Mesenchymal stem cell (in vitro differentiated cells and primary cell): ENCODE data around the gene PTK6.

ENCODE experiments used
- DNase-seq: peaks from one replicate; pipeline ENCODE4 v3.0.0-alpha.2; 2013
- H2AFZ ChIP-seq: one replicate; pipeline ENCODE4 v1.6.1; 2013; ENCODE audit warnings: low read depth, mild to moderate bottlenecking, control low read depth, inconsistent platforms, low read length, moderate library complexity
- H2AK5ac ChIP-seq: 2 replicates; pipeline ENCODE4 v1.6.1; 2013; ENCODE audit warnings: low read length, moderate library complexity, mild to moderate bottlenecking, inconsistent platforms; ENCODE audit not compliant: severe bottlenecking
- H2BK120ac ChIP-seq: one replicate; pipeline ENCODE4 v1.6.1; 2013; ENCODE audit warnings: low read depth, mild to moderate bottlenecking, inconsistent platforms, low read length, moderate library complexity
- H2BK12ac ChIP-seq, 2 experiments: one replicate each; pipeline ENCODE4 v1.6.1; 2013; ENCODE audit warnings: inconsistent platforms in 2 of 2, low read length in 2 of 2, mild to moderate bottlenecking in 2 of 2, moderate library complexity in 2 of 2, control low read depth in 1 of 2
- H2BK15ac ChIP-seq: one replicate; pipeline ENCODE4 v1.6.1; 2013; ENCODE audit warnings: mild to moderate bottlenecking, low read depth, inconsistent platforms; ENCODE audit not compliant: poor library complexity, severe bottlenecking
- H2BK5ac ChIP-seq: 2 replicates; pipeline ENCODE4 v1.6.1; 2013; ENCODE audit warnings: low read depth, mild to moderate bottlenecking, low read length, control low read depth, inconsistent platforms; ENCODE audit not compliant: poor library complexity, severe bottlenecking
- H3K14ac ChIP-seq, 2 experiments: one replicate each; pipeline ENCODE4 v1.6.1; 2013; ENCODE audit warnings: inconsistent platforms in 2 of 2, low read length in 2 of 2, control low read depth in 1 of 2, mild to moderate bottlenecking in 1 of 2, moderate library complexity in 1 of 2
- H3K18ac ChIP-seq, 2 experiments: one replicate each; pipeline ENCODE4 v1.6.1; 2013; ENCODE audit warnings: inconsistent platforms in 2 of 2, low read length in 2 of 2, control low read depth in 1 of 2, low read depth in 1 of 2, mild to moderate bottlenecking in 1 of 2
- H3K23ac ChIP-seq, 2 experiments: one replicate each; pipeline ENCODE4 v1.6.1; 2013; ENCODE audit warnings: inconsistent platforms in 2 of 2, low read length in 2 of 2, mild to moderate bottlenecking in 2 of 2, moderate library complexity in 2 of 2, control low read depth in 1 of 2
- H3K27ac ChIP-seq: 2 replicates; pipeline ENCODE4 v1.5.1; 2013; ENCODE audit warnings: mild to moderate bottlenecking, moderate library complexity, low read length, control low read depth, inconsistent platforms; ENCODE audit not compliant: poor library complexity, severe bottlenecking
- H3K27me3 ChIP-seq, 2 experiments: 2 replicates each; pipeline versions ENCODE4 v1.6.1 to v1.7.0; 2013; ENCODE audit warnings: low read length in 2 of 2, mild to moderate bottlenecking in 2 of 2, moderate library complexity in 2 of 2, control low read depth in 1 of 2, inconsistent platforms in 1 of 2; ENCODE audit not compliant: control insufficient read depth in 1 of 2, insufficient read depth in 1 of 2
- H3K36me3 ChIP-seq, 2 experiments: 2 replicates each; pipeline versions ENCODE4 v1.6.1 to v1.7.0; 2013; ENCODE audit warnings: low read length in 2 of 2, control low read depth in 1 of 2, inconsistent platforms in 1 of 2, low read depth in 1 of 2, mild to moderate bottlenecking in 1 of 2; ENCODE audit not compliant: insufficient read depth in 2 of 2, control insufficient read depth in 1 of 2
- H3K4ac ChIP-seq, 2 experiments: one replicate each; pipeline ENCODE4 v1.6.1; 2013; ENCODE audit warnings: inconsistent platforms in 2 of 2, low read length in 2 of 2, mild to moderate bottlenecking in 2 of 2, moderate library complexity in 2 of 2, control low read depth in 1 of 2, low read depth in 1 of 2
- H3K4me1 ChIP-seq: 2 replicates; pipeline ENCODE4 v1.6.1; 2013; ENCODE audit warnings: low read depth, low read length, control low read depth; ENCODE audit not compliant: control insufficient read depth, insufficient read depth
- H3K4me2 ChIP-seq: 2 replicates; pipeline ENCODE4 v1.6.1; 2013; ENCODE audit warnings: low read length, mild to moderate bottlenecking, inconsistent platforms; ENCODE audit not compliant: poor library complexity, severe bottlenecking
- H3K4me3 ChIP-seq, 2 experiments: 2 replicates each; pipeline versions ENCODE4 v1.5.1 to v1.7.0; 2013; ENCODE audit warnings: low read length in 2 of 2, mild to moderate bottlenecking in 2 of 2, control low read depth in 1 of 2, low read depth in 1 of 2; ENCODE audit not compliant: insufficient read depth in 1 of 2
- H3K79me1 ChIP-seq: replicated peaks from 2 replicates; pipeline ENCODE4 v1.6.1; 2013; ENCODE audit warnings: mild to moderate bottlenecking, control low read depth, low read length, inconsistent platforms; ENCODE audit not compliant: poor library complexity, severe bottlenecking
- H3K9ac ChIP-seq: 2 replicates; pipeline ENCODE4 v1.7.0; 2013; ENCODE audit warnings: mild to moderate bottlenecking, low read length, moderate library complexity
- H3K9me3 ChIP-seq: 2 replicates; pipeline ENCODE4 v1.7.0; 2013; ENCODE audit warnings: mild to moderate bottlenecking, low read length; ENCODE audit not compliant: control insufficient read depth
- H4K8ac ChIP-seq: one replicate; pipeline ENCODE4 v1.6.1; 2013; ENCODE audit warnings: inconsistent platforms, mild to moderate bottlenecking, low read length, moderate library complexity
- H4K91ac ChIP-seq: one replicate; pipeline ENCODE4 v1.6.1; 2013; ENCODE audit warnings: mild to moderate bottlenecking, low read length, inconsistent platforms
- WGBS: methylation state at CpG from one replicate; pipeline ENCODE4 v1.1.7; 2013; ENCODE audit warnings: mixed read lengths; 5-methylcytosine and 5-hydroxymethylcytosine counted together

PTK6 gene

DNA sequence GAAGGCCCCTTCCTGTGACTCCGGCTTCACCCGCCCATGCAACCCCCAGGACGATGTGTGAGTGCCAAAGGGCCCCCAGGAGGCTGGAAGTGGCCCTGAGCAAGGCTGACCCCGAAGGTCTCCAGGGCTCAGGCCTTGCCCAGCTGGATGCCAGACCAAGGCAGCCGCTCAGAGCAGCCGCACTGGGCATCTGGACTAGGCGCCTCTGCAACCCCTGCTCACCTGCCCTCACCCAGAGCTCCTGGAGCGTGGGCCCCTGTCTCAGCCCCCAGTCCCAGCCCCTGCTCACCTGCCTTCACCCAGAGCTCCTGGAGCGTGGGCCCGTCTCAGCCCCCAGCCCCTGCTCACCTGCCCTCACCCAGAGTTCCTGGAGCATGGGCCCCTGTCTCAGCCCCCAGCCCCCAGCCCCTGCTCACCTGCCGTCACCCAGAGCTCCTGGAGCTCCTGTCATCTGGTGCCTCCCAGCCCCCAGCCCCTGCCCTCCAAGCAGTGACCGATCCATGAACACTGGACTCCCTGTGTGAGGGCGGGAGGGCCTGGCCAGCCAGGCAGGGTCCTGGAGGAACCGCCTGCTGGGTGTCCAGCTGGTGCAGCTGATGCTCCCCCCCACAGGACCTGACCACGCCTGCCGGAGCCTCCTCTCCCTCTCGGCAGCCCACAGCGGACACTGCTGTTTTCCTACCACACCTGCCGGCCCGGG lies 9.2 kb upstream of the PTK6 start:
- Histone ChIP-seq H3K4ac (no peak overlapping the region), H3K23ac (no peak overlapping the region), H4K91ac (no peak overlapping the region), H2AK5ac (no peak overlapping the region), H3K18ac (no peak overlapping the region), H2BK5ac (no peak overlapping the region), H2BK15ac (no peak overlapping the region), H3K14ac (no peak overlapping the region), H3K4me2 (no peak overlapping the region), H3K4me1 (peaks cover 15% of the 10 kb centered on the region), H3K9me3 (no peaks in the 10 kb centered on the region), H3K27ac (no peak overlapping the region), H3K79me1 (no peaks in the 10 kb centered on the region), H3K27me3 (peaks cover 11 to 82% of the 10 kb centered on the region in 2 experiments), H3K36me3 (no peaks in the 10 kb centered on the region), H3K9ac (no peak overlapping the region), H3K4me3 (no peak overlapping the region), H2BK120ac (no peak overlapping the region), H2BK12ac (no peak overlapping the region), H2AFZ (no peak overlapping the region), H4K8ac (no peak overlapping the region)
- no peak for DNase-seq
- WGBS: 81% methylated on average over 19 of the region's 20 CpGs

DNA sequence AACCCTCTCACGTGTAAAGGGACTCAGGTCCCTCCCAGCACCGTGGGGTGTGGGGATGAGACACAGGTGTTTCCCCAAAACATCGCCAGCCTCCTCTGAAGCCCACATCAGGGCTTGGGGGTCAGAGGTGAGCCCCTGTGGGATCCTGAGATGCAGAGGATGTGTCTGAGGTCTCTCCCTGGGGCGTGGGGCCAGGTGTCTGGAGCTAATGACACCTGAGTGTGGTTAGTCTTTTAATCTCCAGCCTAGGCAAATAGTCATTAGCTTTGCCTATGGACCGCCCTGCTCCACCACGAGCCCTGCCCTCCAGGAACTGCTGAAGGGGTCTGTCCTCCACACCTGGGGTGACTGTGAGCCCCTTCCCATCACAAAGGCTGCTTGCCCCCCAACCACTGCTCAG lies 8.6 kb upstream of the PTK6 start:
- Histone ChIP-seq H3K27ac (no peak overlapping the region), H2AK5ac (no peak overlapping the region), H3K14ac (no peak overlapping the region), H3K4me1 (peaks cover 16% of the 10 kb centered on the region), H2BK5ac (no peak overlapping the region), H4K91ac (no peak overlapping the region), H3K9me3 (no peaks in the 10 kb centered on the region), H2BK12ac (no peak overlapping the region), H3K18ac (no peak overlapping the region), H3K4ac (no peak overlapping the region), H3K36me3 (no peaks in the 10 kb centered on the region), H2BK120ac (no peak overlapping the region), H2BK15ac (no peak overlapping the region), H2AFZ (no peak overlapping the region), H4K8ac (no peak overlapping the region), H3K9ac (no peak overlapping the region), H3K4me3 (no peak overlapping the region), H3K27me3 (peaks cover 11 to 83% of the 10 kb centered on the region in 2 experiments), H3K4me2 (no peak overlapping the region), H3K23ac (no peak overlapping the region), H3K79me1 (no peaks in the 10 kb centered on the region)
- DNase-seq: no peak
- WGBS: 64% methylated on average over 6 of the region's 6 CpGs

DNA sequence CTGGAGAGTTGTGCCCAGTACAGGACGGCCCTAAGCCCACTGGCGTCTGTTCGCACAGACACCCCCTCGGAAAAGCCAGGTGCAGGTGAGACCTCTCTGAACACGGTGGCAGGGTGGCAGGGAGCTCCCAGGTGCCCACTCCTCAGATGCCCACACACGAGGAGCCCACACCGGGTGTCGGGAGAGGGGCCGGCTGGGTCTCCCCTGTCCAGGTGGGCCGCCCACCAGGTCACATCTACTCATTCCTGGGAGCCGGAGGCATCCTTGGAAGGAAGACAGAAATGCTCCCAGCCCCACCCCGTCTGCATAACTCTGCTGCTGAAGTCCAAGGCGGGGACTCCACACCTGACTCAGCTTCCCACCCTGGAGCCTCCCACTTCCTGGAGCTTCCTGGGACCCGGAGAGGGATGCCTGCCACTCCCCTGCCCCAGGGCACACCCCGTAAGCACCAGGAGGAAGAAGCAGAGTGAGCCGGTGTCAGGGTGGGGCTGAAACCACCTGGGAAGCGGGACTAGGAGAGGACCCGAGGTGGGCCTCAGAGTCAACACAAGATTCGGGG lies 7.9 kb upstream of the PTK6 start:
- Histone ChIP-seq H3K9ac (no peak overlapping the region), H3K14ac (no peak overlapping the region), H2AFZ (no peak overlapping the region), H3K27ac (no peak overlapping the region), H3K18ac (no peak overlapping the region), H3K27me3 (peaks cover 11 to 83% of the 10 kb centered on the region in 2 experiments), H2BK12ac (no peak overlapping the region), H3K4me1 (peaks cover 22% of the 10 kb centered on the region), H2BK5ac (no peak overlapping the region), H4K91ac (no peak overlapping the region), H3K4me2 (no peak overlapping the region), H3K4me3 (no peak overlapping the region), H3K23ac (no peak overlapping the region), H2BK15ac (no peak overlapping the region), H3K4ac (no peak overlapping the region), H3K36me3 (no peaks in the 10 kb centered on the region), H3K79me1 (no peaks in the 10 kb centered on the region), H3K9me3 (no peaks in the 10 kb centered on the region), H4K8ac (no peak overlapping the region), H2AK5ac (no peak overlapping the region), H2BK120ac (no peak overlapping the region)
- WGBS: 71% methylated on average over 19 of the region's 19 CpGs
- no peak for DNase-seq

DNA sequence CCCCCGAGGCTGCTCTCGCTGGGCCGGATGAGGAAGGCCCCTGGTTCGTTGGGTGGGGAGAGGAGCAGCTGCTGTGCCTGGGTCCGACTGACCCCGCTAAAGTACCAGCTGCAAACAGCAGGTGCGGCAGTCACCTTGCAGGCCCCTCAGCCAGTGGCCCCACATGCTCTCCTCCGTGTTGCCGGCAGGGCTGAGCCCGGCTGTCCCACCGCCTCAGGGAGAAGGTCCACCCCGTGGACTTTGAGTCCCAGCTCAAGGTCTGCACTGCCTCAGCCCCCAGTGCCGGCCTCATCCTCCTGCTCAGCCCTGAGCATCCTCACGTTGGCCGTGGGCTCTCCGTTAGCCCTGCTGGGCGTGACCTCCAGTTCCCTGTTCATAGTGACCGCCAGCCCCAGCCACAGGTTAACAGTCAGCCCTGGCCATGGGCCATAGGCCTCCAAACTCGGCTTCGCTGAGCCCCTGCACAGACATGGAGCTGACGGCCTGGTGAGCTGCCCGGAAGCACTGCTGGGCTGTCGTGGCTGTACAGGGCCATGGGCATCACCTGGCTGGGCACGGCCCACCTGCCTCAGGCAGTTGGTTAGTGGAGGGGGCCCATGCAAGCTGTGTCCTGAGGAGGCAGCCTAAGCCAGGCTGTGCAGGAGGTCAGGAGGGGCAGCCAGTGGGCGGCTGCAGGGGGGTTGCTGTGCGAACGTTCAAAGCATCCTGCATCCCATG lies 7.2 kb upstream of the PTK6 start:
- H4K91ac ChIP-seq: no peak overlapping the region
- H2BK12ac ChIP-seq: no peak overlapping the region
- no peak overlapping the region for H3K18ac ChIP-seq
- H3K9ac ChIP-seq: no peak overlapping the region
- no peak overlapping the region for H2AFZ ChIP-seq
- H2BK5ac ChIP-seq: no peak overlapping the region
- DNase-seq: no peak
- H3K4me3 ChIP-seq: no peak overlapping the region
- no peaks in the 10 kb centered on the region for H3K79me1 ChIP-seq
- H4K8ac ChIP-seq: no peak overlapping the region
- no peak overlapping the region for H2AK5ac ChIP-seq
- H3K4ac ChIP-seq: no peak overlapping the region
- H3K9me3 ChIP-seq: no peaks in the 10 kb centered on the region
- 83% methylated on average over 27 of the region's 27 CpGs for whole genome bisulfite sequencing
- H3K36me3 ChIP-seq: no peaks in the 10 kb centered on the region
- no peak overlapping the region for H3K23ac ChIP-seq
- peaks cover 11 to 83% of the 10 kb centered on the region in 2 experiments for H3K27me3 ChIP-seq
- H2BK120ac ChIP-seq: no peak overlapping the region
- no peak overlapping the region for H3K4me2 ChIP-seq
- no peak overlapping the region for H2BK15ac ChIP-seq
- H3K14ac ChIP-seq: no peak overlapping the region
- H3K27ac ChIP-seq: no peak overlapping the region
- H3K4me1 ChIP-seq: peaks cover 25% of the 10 kb centered on the region
